H54 (cell line): ENCODE measurements around the gene ATF6B.
"Not testable (repeated sequence)": the region's sequence is repeated elsewhere in the genome, so short reads cannot be mapped to it uniquely, and the experiment has no call there.

Experiments used
- DNase-seq: peaks from one replicate; pipeline ENCODE4 v3.0.0; 2011; ENCODE audit warnings: low spot score, mixed read lengths; ENCODE audit not compliant: insufficient read length
- FAIRE-seq: peaks from 3 replicates; lab custom pipeline; 2011; peaks lifted over from hg19 to GRCh38; lab: Jason Lieb, UNC
- POLR2A ChIP-seq: IDR thresholded peaks from 2 replicates; pipeline ENCODE4 v1.6.1; 2011; ENCODE audit warnings: low read depth, mild to moderate bottlenecking, low read length

Gene ATF6B

GRCh38 chr6:32069460-32069859, 58.6 kb downstream of the ATF6B start:
- no peak for DNase-seq
- no peak for TF ChIP-seq POLR2A
- no peak for FAIRE-seq

- no peak for TF ChIP-seq POLR2A
- DNase-seq = no peak
- FAIRE-seq = no peak
Observed at GRCh38 chr6:32068867-32069266, 59.2 kb downstream of the ATF6B start.

DNA sequence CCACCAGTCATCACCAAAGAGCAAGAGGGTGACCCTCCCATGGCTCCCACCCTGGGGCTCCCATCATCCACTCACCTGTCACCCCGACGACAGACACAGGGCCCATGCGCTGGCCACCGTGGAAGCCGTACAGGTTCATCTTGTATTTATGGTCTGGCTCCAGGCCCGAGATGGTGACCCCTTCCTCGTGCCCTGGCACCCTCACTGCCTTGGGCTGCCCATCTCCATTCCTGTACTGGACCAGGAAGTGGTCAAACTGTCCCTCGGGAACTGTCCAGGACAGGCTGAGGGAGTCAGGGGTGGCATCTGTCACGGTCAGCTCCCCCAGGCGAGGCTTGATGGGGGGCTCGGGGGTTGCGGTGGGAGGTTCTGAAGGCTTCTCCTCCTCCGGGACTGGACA, 59.7 kb downstream of the ATF6B start:
- not testable (repeated sequence) for FAIRE-seq, DNase-seq

GRCh38 chr6:32067521-32067920, 60.5 kb downstream of the ATF6B start:
- not testable (repeated sequence) for DNase-seq, FAIRE-seq
